Gastrocnemius medialis (tissue), 4 donors: ENCODE measurements around the gene C22orf15.

Source experiments
- CTCF ChIP-seq, 5 experiments: fragments of 450-650 bp in 3 of 5; fragments of 200-600 bp in 2 of 5; sonication (generic) in 2 of 5; IDR thresholded peaks in 4 of 5; conservative IDR thresholded peaks in 1 of 5; 1 replicate in 4 of 5; 2 replicates in 1 of 5; pipeline ENCODE4 v1.5.1; 2016 to 2019; ENCODE audit warnings: antibody characterized with exemption in 5 of 5, mild to moderate bottlenecking in 3 of 5, moderate library complexity in 3 of 5
- POLR2A ChIP-seq, 2 donors: fragments of 450-650 bp; IDR thresholded peaks; one replicate each; pipeline ENCODE4 v1.6.1; 2017; ENCODE audit warnings: antibody characterized with exemption in 2 of 2, mild to moderate bottlenecking in 2 of 2, moderate library complexity in 2 of 2

GRCh38 chr22:23804781-23805291, 42.0 kb downstream of the C22orf15 start:
- no peak for TF ChIP-seq CTCF (IDR thresholded peaks at IDR 0.05 in 4 of 5, conservative IDR thresholded peaks at IDR 0.05 in 1 of 5)
- TF ChIP-seq POLR2A (IDR thresholded peaks at IDR 0.05), result no peak
